Embryonic facial prominence (tissue), 1 donor: ENCODE results near the gene ECI1.

Source experiments
- DNase-seq: peaks from one replicate; pipeline ENCODE4 v3.0.0-alpha.2; 2016; ENCODE audit errors: extremely low spot score

ECI1 gene

DNA sequence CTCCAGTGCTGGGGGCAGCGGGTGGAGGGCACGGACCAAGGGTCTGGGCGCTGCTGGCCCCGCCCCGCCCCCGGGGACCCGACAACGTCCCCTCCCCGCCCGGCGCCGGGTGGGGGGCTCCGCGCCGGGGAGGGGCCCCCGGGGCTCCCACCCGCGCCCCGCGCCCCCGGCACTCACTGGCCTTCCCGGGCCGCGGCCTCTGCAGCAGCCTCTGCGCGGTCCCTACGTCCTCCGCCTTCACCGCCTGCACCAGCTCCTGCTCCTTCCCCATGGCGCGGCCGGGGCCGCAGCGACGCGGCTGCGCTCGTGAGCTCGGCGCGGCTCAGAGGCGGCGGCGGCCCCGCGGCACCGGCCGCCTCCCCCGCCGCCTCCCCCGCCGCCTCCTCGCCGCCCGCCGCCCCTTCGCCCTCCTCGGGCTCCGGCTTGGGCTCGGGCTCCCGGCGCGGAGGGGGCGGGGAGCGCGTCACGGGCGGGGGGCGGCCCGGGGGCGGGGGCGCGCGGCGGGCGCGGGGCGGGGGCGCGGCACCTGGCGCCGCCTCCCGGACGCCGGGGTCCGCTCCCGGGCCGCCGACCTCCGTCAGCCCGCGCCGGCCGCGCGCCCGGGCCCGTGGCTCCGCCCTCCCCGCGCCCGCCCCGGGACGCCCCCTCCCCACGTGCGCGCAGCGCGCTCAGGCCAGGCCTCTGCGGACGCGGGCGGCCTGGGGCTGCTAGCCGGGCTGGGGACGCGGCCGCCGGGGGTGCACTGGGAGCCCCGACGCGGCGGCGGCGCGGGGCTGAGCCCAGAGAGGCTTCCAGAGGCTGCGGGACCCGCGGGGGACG is 55.0 kb downstream of the ECI1 start, which contains the start of gene CASKIN1:
Gene CASKIN1, minus strand, starts transcription at position 444 of the 819 bp plus-strand sequence. Its CDS starts 173 bp downstream, at position 271.
- DNase-seq: no peak

DNA sequence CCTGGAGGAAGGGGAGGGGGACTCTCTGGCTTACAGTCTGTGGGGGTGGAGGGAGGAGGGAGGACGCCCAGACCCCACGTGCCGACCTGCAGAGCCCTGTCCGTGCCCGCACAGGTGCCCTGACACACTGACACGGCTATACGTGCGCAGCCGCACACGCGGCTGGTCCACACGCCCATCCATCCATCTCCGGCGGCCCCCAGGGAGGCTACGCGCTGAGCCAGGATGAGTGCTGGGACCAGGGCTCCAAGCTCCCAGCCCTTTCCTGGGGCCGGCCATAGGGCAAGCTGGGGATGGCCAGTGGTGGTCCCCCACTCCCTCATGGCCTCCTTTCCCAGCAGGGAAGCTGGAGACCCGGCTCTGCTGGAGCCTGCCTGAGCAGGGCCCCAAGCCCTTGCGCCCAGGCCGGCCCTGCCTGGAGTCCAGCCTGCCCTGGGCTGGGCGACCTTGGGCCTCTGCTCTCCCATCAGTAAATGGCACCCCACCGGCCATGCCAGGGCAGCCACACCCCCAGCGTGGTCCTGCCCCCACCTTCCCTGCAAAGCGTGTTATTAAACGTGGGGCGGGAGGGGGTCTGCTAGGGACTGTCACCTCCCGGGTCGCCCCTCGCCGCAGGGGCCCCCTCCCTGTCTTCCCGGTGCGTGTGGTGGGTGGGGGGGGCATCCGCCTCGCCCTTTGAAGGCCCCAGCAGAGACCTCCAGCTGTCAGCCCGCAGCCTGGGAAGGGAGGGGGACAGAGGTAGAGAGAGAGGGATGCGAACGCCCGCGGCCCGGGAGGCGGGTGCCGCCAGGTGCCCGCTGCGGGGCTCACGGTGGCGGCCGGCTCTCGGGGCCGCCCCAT is 55.8 kb downstream of the ECI1 start:
- no peak for DNase-seq

GRCh38 chr16:2194852-2195321 is 56.5 kb downstream of the ECI1 start:
- no peak for DNase-seq

- no peak for DNase-seq
These were observed 57.1 kb downstream of the ECI1 start for GRCh38 chr16:2194166-2194834.

DNA sequence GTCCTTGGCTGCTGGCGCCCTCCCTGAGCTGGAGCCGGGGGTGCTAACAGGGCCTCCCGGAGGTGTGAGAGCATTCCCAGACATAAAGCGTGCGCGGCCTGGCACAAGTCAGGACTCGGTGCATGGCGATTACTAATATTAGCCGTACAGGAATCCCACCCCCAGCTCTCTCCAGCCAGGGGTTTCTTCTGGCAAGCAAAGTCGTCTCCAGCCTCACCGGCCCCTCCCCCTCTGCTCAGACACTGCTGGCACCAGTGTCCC is 60.0 kb downstream of the ECI1 start:
- no peak for DNase-seq

- no peak for DNase-seq
These were observed 60.5 kb downstream of the ECI1 start for GRCh38 chr16:2190659-2191445.

DNA sequence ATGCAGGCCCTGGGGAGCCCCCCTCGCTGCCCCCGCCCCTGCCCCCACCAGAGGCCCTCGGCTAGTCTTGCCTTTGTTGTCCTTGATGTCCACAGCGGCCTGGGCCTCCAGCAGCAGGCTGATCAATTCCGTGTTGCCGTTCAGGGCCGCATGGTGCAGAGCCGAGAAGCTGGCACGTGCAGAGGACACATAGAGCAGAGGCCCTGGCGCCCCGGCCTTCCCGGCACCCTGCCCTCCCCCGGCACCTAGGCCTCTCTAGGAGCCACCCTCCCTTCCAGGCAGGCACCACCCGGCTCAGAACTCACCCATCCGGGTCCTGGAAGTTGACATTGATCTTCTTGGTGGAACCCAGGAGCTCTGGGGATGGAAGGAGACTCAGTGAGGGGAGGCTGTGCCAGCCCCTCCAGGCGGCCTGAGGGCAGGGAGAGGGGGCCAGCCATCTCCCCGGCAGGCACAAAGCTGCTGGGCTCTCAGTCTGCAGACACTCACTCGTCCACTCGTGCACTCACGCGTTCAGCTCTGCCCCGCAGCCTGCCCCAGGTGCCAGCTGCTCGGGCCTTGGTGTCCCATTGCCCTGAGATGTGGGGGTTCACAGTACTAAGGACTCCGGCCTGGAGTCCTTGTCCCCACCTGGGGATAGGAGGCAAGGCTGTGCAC is 61.3 kb downstream of the ECI1 start:
- DNase-seq: no peak
